ENCODE measurements around the gene DNAJB6.

DNAJB6 gene

GRCh38 chr7:157462840-157463239 lies 126.0 kb downstream of the DNAJB6 start:
- Histone ChIP-seq H2AFZ (ENCODE audit: low read length) (no peak overlapping the region), H3K9me3 (replicated peaks in 1 of 2; ENCODE audit: control insufficient read depth in 2 of 2, insufficient read depth in 1 of 2, low read depth in 1 of 2, low read length in 2 of 2) (peaks cover 0 to 3% of the 10 kb centered on the region in 2 donors), H3K79me1 (ENCODE audit: low read depth, low read length) (no peaks in the 10 kb centered on the region), H2BK5ac (ENCODE audit: low read length) (no peak overlapping the region), H4K91ac (ENCODE audit: low read depth, low read length, poor library complexity) (no peak overlapping the region), H3K27me3 (ENCODE audit: control insufficient read depth in 3 of 3, insufficient read depth in 3 of 3, low read depth in 1 of 3, low read length in 3 of 3) (no peaks in the 10 kb centered on the region), H3K4me2 (ENCODE audit: insufficient read depth, low read length, poor library complexity, severe bottlenecking) (no peak overlapping the region), H3K23ac (ENCODE audit: low read depth, low read length, poor library complexity) (no peak overlapping the region), H2BK12ac (ENCODE audit: low read length) (peak overlapping the region; percentile 35), H3K9ac (ENCODE audit: low read depth, low read length, poor library complexity) (no peak overlapping the region), H3K14ac (ENCODE audit: low read length) (peak overlapping the region; percentile 61), H2AK5ac (ENCODE audit: low read depth, low read length) (no peak overlapping the region), H2BK15ac (ENCODE audit: low read length) (no peak overlapping the region), H3K18ac (ENCODE audit: low read length) (peak overlapping the region; percentile 9), H3K4me3 (ENCODE audit: low read length in 2 of 2) (no peak overlapping the region), H4K8ac (ENCODE audit: low read depth, low read length) (no peak overlapping the region), H3K4ac (ENCODE audit: low read length) (no peak overlapping the region), H3K36me3 (replicated peaks in 1 of 2; ENCODE audit: control insufficient read depth in 2 of 2, insufficient read depth in 2 of 2, low read length in 2 of 2) (no peaks in the 10 kb centered on the region), H3K4me1 (ENCODE audit: control insufficient read depth in 2 of 2, insufficient read depth in 1 of 2, low read depth in 1 of 2, low read length in 2 of 2) (peaks cover 26 to 66% of the 10 kb centered on the region in 2 donors), H2BK120ac (ENCODE audit: low read depth, low read length) (no peak overlapping the region), H3K27ac (replicated peaks; ENCODE audit: low read length) (no peak overlapping the region)
- DNase-seq (ENCODE audit: low spot score), result no peak
- no CpG with 5 or more reads among the region's 10 CpGs for WGBS, 2 donors (ENCODE audit: extremely low coverage in 2 of 2, insufficient read length in 2 of 2, insufficient replicate concordance in 1 of 2)

GRCh38 chr7:157463245-157463644 lies 126.4 kb downstream of the DNAJB6 start:
- H3K79me1 ChIP-seq (ENCODE audit: low read depth, low read length), result no peaks in the 10 kb centered on the region
- WGBS, 2 donors (ENCODE audit: extremely low coverage in 2 of 2, insufficient read length in 2 of 2, insufficient replicate concordance in 1 of 2), result 100% methylated on average over 3 of the region's 12 CpGs; no CpG with 5 or more reads in 1 of the 2 donors

GRCh38 chr7:157464111-157464970 lies 127.5 kb downstream of the DNAJB6 start:
- H3K14ac ChIP-seq (ENCODE audit: low read length), result peak overlapping the region; percentile 75
- H4K8ac ChIP-seq (ENCODE audit: low read depth, low read length), result no peak overlapping the region
- H3K23ac ChIP-seq (ENCODE audit: low read depth, low read length, poor library complexity), result peak overlapping the region; percentile 61
- no peaks in the 10 kb centered on the region for H3K36me3 ChIP-seq (replicated peaks in 1 of 2; ENCODE audit: control insufficient read depth in 2 of 2, insufficient read depth in 2 of 2, low read length in 2 of 2)
- H2BK15ac ChIP-seq (ENCODE audit: low read length), result no peak overlapping the region
- no peak overlapping the region for H3K9ac ChIP-seq (ENCODE audit: low read depth, low read length, poor library complexity)
- DNase-seq (ENCODE audit: low spot score), result no peak
- no peak overlapping the region for H3K4ac ChIP-seq (ENCODE audit: low read length)
- no peak overlapping the region for H4K91ac ChIP-seq (ENCODE audit: low read depth, low read length, poor library complexity)
- peak overlapping the region; percentile 29 for H3K18ac ChIP-seq (ENCODE audit: low read length)
- peaks cover 0 to 8% of the 10 kb centered on the region in 2 donors for H3K9me3 ChIP-seq (replicated peaks in 1 of 2; ENCODE audit: control insufficient read depth in 2 of 2, insufficient read depth in 1 of 2, low read depth in 1 of 2, low read length in 2 of 2)
- peak overlapping the region; percentile 27 for H2BK5ac ChIP-seq (ENCODE audit: low read length)
- H2AFZ ChIP-seq (ENCODE audit: low read length), result peak overlapping the region; percentile 57
- H3K27me3 ChIP-seq (ENCODE audit: control insufficient read depth in 3 of 3, insufficient read depth in 3 of 3, low read depth in 1 of 3, low read length in 3 of 3), result no peaks in the 10 kb centered on the region
- H3K4me1 ChIP-seq (ENCODE audit: control insufficient read depth in 2 of 2, insufficient read depth in 1 of 2, low read depth in 1 of 2, low read length in 2 of 2), result peaks cover 19 to 55% of the 10 kb centered on the region in 2 donors
- H3K27ac ChIP-seq (replicated peaks; ENCODE audit: low read length), result no peak overlapping the region
- WGBS, 2 donors (ENCODE audit: extremely low coverage in 2 of 2, insufficient read length in 2 of 2, insufficient replicate concordance in 1 of 2), result no CpG with 5 or more reads among the region's 15 CpGs
- no peak overlapping the region for H3K4me2 ChIP-seq (ENCODE audit: insufficient read depth, low read length, poor library complexity, severe bottlenecking)
- no peaks in the 10 kb centered on the region for H3K79me1 ChIP-seq (ENCODE audit: low read depth, low read length)
- peak overlapping the region in 1 of 2 donors; percentile 41 for H3K4me3 ChIP-seq (ENCODE audit: low read length in 2 of 2)
- peak overlapping the region; percentile 80 for H2BK12ac ChIP-seq (ENCODE audit: low read length)
- H2BK120ac ChIP-seq (ENCODE audit: low read depth, low read length), result peak overlapping the region; percentile 64
- H2AK5ac ChIP-seq (ENCODE audit: low read depth, low read length), result peak overlapping the region; percentile 96

More at GRCh38 chr7:157463245-157463644, 126.4 kb downstream of the DNAJB6 start:
- DNase-seq (ENCODE audit: low spot score), result no peak
- Histone ChIP-seq H3K4me3 (ENCODE audit: low read length in 2 of 2) (no peak overlapping the region), H2BK120ac (ENCODE audit: low read depth, low read length) (no peak overlapping the region), H3K9ac (ENCODE audit: low read depth, low read length, poor library complexity) (no peak overlapping the region), H3K14ac (ENCODE audit: low read length) (peak overlapping the region; percentile 61), H3K9me3 (replicated peaks in 1 of 2; ENCODE audit: control insufficient read depth in 2 of 2, insufficient read depth in 1 of 2, low read depth in 1 of 2, low read length in 2 of 2) (peaks cover 0 to 4% of the 10 kb centered on the region in 2 donors), H2BK15ac (ENCODE audit: low read length) (no peak overlapping the region), H3K23ac (ENCODE audit: low read depth, low read length, poor library complexity) (no peak overlapping the region), H3K4me1 (ENCODE audit: control insufficient read depth in 2 of 2, insufficient read depth in 1 of 2, low read depth in 1 of 2, low read length in 2 of 2) (peaks cover 22 to 66% of the 10 kb centered on the region in 2 donors), H3K27me3 (ENCODE audit: control insufficient read depth in 3 of 3, insufficient read depth in 3 of 3, low read depth in 1 of 3, low read length in 3 of 3) (no peaks in the 10 kb centered on the region), H2AFZ (ENCODE audit: low read length) (no peak overlapping the region), H2AK5ac (ENCODE audit: low read depth, low read length) (no peak overlapping the region), H2BK5ac (ENCODE audit: low read length) (no peak overlapping the region), H3K18ac (ENCODE audit: low read length) (no peak overlapping the region), H3K36me3 (replicated peaks in 1 of 2; ENCODE audit: control insufficient read depth in 2 of 2, insufficient read depth in 2 of 2, low read length in 2 of 2) (no peaks in the 10 kb centered on the region), H4K91ac (ENCODE audit: low read depth, low read length, poor library complexity) (no peak overlapping the region), H3K4ac (ENCODE audit: low read length) (no peak overlapping the region), H3K4me2 (ENCODE audit: insufficient read depth, low read length, poor library complexity, severe bottlenecking) (no peak overlapping the region), H4K8ac (ENCODE audit: low read depth, low read length) (no peak overlapping the region), H3K27ac (replicated peaks; ENCODE audit: low read length) (no peak overlapping the region), H2BK12ac (ENCODE audit: low read length) (no peak overlapping the region)

Data from neuronal stem cell (in vitro differentiated cells).